Measurements from ENCODE around the gene FAM83F.

The FAM83F gene

DNA sequence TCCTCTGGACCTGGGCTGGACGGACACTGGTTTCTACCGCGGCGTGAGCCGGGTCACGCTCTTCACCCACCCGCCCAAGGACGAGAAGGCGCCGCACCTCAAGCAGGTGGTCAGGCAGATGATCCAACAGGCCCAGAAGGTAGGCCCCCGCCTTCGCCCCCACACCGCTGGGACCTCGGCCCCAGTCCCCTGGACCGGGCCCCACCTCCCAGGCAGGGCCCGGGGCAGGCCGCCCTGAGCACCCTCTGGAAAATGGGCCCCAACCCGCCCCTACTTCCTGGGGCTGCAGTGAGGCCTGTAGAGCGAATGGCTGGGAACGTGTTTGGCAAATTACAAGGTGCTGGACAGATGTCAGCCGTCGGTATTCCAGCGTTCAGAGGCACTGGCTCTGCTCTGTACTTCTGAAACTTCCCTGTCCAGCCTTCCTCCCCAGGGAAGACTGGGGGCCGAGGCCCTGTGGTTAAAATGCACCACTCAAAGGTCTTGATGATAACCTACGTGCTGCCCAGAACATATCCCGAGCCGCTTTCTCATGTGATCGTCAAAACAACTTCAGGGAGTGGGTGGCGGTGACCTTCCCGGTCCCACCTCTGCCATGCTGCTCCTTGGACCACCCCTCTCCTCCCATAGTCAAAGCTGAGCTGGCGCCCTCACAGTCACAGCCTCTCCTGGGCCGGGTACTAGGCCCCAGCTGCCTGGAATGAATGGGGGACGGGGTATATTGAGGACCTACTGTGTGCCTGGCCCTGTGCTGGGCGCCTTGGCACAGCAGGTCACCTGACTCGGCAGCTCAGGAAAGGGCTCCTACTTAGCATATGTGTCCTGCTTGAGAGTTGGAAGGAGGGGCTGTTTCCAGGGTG, 869 bp downstream of the FAM83F start:
- no peak for DNase-seq

DNA sequence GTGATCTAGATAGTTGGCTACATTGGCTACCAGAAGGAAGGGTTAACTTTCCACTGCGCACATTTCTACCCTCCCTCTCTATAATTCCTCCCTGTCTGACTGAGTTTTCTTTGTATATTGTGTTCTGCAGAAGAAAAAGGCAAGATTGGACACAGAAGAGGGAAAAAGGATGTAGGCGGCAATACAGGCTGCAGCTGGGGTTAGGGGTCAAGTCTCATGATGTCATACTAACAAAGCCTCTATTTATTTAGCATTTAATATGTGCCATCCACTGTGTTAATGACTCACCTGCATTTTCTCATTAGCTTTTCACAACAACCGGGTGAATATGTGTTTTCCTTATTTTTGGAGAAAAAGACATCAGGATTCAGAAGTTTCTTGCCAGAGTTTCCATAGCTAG, 2.0 kb downstream of the FAM83F start:
- DNase-seq, result no peak

DNA sequence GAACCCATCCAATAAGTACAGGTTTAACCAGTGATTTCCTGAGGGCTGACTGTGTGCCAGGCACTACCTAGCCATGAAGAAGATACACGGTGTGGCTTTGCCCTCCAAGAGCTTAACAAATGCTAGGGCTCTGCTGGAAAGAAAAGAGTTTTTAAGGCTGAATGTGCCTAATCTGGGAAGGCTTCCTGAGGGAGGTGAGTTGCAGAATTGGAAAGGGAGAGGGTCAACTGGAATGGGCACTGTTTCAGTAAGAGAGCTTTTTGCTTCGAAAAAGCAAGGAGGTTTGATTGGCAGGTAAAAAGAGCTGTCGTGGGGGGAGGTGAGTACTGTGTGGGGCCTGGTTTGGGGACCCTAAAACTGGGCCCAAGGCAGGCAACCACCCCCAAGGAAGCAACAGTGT, 2.7 kb downstream of the FAM83F start:
- no peak for DNase-seq

DNA sequence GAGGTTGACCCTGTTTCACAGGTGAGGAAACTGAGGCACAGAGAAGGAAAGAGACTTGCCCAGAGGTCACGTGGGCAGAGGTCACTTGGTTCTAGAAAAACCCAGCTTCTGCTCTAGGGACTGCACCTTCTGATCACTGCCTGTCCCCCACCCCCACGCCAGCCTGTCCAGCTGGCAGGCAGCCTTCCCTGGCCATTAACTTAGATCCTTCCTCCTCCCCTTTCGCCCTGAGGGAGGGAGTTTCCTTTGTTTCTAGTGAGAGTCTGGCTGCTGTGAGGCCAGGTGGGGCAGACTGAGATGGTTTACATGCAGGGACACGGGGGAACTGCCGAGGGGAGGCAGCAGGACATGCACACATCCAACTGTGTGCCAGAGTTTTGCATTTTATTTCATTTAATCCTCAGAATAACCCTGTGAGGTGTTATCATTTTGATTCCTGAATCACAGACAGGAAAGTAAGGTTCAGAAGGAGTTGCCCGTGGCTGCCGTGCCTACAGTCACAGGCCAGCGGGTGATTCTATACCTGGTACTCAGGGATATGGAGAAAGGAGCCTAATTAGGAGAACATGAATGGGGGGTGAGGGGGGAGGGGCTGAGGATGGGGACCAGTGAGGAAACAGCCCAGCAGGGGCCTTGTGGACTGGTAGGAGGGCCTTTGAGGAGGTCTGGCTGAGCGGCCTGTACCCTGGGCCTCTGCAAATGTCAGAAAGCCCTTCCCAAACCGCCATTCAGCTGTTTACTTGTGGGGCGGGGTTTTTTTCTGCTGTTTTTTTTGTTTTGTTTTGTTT, 3.4 kb downstream of the FAM83F start:
- DNase-seq, result no peak

DNA sequence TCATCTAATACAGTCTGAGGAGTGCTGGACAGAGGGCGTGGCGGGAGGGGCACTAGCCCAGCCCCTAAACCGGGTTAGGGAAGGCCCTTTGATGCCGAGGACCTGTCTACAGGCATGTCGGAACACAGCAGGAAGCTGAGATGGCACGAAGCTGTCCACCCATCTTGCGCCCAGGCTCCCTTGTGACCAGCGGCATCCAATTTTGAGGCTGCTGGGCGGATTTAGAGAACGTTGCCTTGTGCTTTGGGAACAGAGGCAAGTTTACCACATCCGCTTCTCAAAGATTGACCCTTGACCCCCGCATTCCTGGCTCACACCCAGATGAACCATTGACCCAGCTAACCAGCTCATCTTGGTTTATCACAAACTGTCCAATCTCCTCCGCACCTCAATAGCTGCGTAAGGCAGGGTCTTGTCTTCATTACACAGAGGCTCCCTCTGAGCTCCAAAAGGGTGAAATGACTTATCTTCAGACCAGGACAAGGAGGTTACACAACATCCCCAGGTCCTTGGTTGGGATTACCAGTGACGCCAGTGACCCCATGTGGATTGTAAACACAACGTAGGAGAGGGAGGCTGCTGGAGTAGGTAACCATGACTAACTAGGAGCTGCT, 4.5 kb downstream of the FAM83F start:
- DNase-seq, result no peak

GRCh38 chr22:40000171-40000570, 5.4 kb downstream of the FAM83F start:
- DNase-seq, result no peak

DNA sequence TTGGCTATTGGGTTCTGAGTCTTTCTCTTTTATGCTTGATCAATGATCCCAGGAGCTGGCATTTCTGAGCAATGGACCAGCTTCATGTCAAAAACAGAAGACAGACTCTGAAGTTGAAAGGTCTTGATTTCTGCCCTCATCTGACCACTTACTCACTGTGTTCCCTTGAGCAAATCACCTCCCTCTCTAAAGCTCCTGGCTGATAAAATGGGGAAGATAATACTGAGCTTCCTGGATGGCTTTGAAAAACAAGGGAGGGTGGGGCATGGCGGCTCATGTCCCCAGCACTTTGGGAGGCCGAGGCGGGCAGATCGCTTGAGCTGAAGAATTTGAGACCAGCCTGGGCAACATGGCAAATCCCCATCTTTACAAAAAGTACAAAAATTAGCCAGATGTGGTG, 6.4 kb downstream of the FAM83F start:
- DNase-seq, result no peak

DNA sequence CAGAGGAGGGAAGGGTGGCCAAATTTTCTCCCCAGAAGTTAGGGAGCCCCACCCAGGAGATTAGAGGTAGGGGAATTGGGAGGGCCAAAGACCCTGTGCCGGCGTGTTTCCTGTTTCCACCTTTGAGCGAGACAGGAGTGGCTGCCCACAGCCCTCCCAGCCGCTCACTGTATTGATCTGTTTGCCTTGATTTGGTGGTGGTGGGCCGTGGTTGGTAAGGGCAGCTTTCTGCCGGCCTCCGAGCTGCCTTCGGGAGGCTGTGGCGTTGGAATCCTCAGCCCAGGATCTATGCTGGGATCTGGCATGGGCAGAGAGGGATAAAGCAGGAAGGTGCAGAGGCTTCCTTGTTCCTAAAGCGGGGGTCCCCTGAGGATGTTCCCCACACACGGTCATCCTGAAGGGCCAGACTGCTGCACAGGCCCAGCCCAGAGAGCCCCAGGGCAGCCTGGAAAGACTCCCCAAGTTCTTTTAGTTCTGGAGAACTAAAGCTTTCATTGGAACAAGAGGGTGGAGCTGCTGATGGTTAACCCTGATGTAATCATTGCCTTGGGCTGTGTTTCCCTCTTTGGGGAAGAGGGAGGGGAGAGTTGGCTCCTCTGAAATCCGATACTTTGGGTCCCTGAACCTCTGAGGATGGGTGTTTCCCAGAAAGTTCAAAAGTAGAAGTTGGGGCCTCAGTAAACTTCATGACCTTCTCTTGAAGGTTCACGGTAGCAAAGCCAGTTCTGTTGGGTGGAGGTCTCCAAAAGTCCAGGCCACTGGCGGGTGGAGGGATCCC, 7.2 kb downstream of the FAM83F start:
- DNase-seq, result no peak

DNA sequence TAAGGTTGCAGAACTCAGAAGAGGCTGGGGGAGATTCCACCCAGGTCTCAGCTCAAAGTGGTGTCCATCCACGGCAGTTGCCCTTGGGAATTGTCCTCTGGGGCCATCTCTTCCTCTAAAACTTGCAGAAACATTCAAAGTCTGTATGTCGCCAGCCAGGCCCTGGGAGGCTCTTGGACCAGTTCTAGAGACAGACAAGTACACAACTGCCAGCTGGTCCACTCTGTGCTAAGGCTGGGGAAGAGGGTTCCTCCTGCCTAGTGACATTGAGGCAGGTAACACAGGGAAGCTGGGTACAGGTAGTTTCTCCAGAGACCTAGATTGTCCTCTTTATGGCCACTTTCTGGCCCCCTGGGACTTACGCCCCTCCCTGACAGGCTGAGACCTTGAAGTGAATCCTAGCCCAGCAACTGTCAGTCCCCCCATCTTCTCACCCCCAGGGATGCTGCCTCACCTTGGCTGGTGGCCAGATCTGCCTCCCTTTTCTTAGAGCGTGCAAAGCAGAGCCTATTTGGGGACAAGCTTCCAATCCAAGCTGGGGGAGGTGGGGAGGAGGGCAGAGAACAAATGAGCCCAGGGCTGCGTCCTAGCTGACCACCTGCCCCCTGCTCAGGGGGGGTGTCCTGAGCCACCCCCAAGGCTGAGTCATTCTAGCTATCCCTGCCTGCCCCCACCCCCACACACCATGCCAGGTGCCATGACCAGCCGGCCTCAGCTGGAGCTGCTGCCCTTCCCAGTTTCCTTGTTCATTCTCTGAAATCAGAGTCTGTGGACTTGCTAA, 8.4 kb downstream of the FAM83F start:
- DNase-seq, result no peak

- no peak for DNase-seq
Measured at GRCh38 chr22:40004836-40005235, 10.1 kb downstream of the FAM83F start.

- no peak for DNase-seq
Measured at GRCh38 chr22:40006641-40007040, 11.9 kb downstream of the FAM83F start.

DNA sequence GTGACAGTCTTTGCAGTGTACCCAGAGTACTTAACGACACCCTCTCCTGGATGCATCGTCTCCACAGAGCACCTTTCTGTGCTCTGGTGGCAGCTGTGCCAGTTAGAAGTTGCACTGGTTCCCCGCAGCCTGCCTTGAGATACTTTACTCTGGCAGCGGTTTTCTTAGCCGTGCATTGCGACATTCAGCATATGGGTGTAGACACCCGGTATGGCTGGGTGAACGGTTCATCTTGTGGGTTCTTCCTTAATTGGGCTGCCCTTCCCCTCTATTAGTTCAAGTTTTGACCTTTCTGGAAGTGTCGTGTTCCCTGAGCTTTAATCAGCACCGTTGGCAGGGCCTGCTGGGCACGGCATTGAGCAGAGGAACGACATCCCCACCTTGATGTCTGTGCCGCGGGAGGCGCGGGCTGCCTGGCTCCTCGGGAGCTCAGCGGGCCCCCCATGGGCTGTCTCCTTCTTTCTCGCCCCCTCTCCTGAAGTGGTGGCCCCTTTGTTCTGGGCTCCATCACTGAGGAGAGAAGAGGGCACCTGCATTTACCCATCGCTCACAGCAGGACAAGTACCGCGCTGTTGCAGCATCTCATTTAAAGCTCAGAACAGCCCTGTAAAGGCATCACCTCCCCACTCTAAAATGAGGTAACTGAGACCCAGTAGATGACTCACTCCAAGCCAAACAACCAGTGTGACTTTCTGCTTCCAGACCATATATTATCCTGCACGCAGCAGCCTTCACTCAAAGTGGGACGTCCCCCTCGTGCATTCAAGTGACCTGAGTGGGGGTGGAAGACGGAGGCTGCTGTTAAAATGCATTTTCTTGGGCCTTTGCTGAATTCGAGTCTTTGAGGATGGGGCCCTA, 13.3 kb downstream of the FAM83F start:
- DNase-seq, result no peak

GRCh38 chr22:40008726-40009291, 14.1 kb downstream of the FAM83F start:
- DNase-seq, result no peak

- no peak for DNase-seq
Measured at GRCh38 chr22:40009292-40009774, 14.6 kb downstream of the FAM83F start.

- DNase-seq, result no peak
Measured at GRCh38 chr22:40009951-40010671, 15.4 kb downstream of the FAM83F start.

DNA sequence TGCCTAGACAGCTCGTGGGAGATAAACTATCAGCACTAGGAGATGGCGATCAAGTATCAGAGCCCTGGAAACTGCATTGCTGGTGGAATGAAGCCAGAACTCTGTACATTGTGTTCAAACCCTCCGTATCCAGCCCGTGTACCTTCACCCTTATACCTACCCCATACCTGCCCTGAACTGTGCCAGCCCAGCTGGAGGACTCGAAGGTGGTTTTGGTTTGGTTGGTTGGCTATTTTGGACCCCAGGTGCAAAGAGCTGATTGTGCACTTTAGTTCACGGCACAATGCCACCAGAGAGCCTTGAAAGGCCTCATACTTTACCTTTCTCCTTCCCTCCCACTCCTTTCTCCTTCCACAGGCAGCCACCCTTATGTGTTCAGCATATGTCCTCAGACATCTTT, 16.0 kb downstream of the FAM83F start:
- DNase-seq, result no peak

GRCh38 chr22:40014667-40015248, 20.0 kb downstream of the FAM83F start:
- no peak for DNase-seq

DNA sequence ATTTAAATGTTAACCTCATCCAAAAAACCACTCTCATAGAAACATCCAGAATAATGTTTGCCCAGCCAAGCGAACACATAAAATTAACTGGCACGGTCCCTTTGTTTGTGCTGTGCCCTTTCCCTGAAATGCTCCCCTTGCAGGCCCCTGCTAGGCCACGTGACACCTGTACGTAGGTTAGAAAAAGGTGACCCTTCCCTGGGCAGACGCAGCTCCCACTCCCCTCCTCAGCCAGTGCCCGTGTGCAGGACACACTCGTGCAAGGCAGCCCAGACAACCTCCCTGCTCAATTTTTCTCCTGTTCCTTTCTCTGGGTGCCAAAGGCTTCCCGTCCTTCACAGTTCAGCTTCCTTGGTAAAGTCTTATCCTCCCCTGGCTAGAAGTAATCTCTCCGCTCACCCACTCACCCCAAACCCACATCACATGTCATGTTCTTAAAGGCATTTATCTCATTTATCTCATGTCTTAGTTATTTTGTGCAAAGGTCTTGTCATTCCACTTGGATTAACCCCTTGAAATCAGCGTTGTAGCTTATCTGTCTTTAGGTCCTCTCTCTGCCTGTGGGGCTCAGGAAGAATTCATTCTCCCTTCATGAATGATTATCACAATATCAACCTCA, 20.7 kb downstream of the FAM83F start:
- DNase-seq, result no peak

GRCh38 chr22:40018051-40018450, 23.3 kb downstream of the FAM83F start:
- DNase-seq, result no peak

Data from stimulated activated naive CD4-positive, alpha-beta T cell treated with Interleukin-2 at 50 U/mL for 16 hours (primary cell).